Endothelial cell of umbilical vein (primary cell): ENCODE measurements around the gene PNMA1. TPM values are rescaled to one million over a fixed set of nuclear protein-coding genes. Genes with fewer than 3 reads are reported as not detected.

Source experiments
- BruUV-seq: library from RNA; stranded (reverse); fragments of 400-500 nt; replicated peaks from 2 replicates; lab custom pipeline; 2021; lab: Mats Ljungman, UMichigan
- CTCF ChIA-PET: fragments of 300-600, 350-600 bp; sonication (Branson Sonifier 250); formaldehyde crosslinking; loops from one replicate; lab custom pipeline; 2021; ENCODE audit warnings: antibody characterized with exemption, inconsistent platforms; lab: Charles Lee
- POLR2A ChIA-PET: fragments of 300-600, 350-600 bp; sonication (Branson Sonifier 250); formaldehyde crosslinking; loops from one replicate; lab custom pipeline; 2021; ENCODE audit warnings: antibody characterized with exemption, inconsistent platforms; lab: Charles Lee
- DNase-seq: peaks from one replicate; pipeline ENCODE4 v3.0.0-alpha.2; 2011; ENCODE audit warnings: low read depth, low spot score
- FAIRE-seq: peaks from 2 replicates; lab custom pipeline; 2011; peaks lifted over from hg19 to GRCh38; lab: Jason Lieb, UNC
- H2AFZ ChIP-seq: 2 replicates; pipeline ENCODE4 v1.6.0; 2012; ENCODE audit warnings: low read depth, low read length, control low read depth, inconsistent platforms
- H3K27ac ChIP-seq: 2 replicates; pipeline ENCODE4 v1.5.1; 2011; ENCODE audit warnings: low read depth, mild to moderate bottlenecking, control low read depth, low read length, moderate library complexity; ENCODE audit not compliant: insufficient read depth
- H3K27me3 ChIP-seq, 2 experiments: 2 replicates each; pipeline versions ENCODE4 v1.6.0 to v1.6.1; 2011; ENCODE audit warnings: low read length in 2 of 2, mixed read lengths in 1 of 2; ENCODE audit not compliant: control insufficient read depth in 2 of 2, insufficient read depth in 2 of 2
- H3K36me3 ChIP-seq, 2 experiments: 2 replicates in 1 of 2; 3 replicates in 1 of 2; pipeline ENCODE4 v1.5.1; 2011; ENCODE audit warnings: low read length in 2 of 2, mild to moderate bottlenecking in 1 of 2, moderate library complexity in 1 of 2; ENCODE audit not compliant: control insufficient read depth in 2 of 2, insufficient read depth in 2 of 2; ENCODE audit errors: extremely low read depth in 1 of 2
- H3K4me1 ChIP-seq: 3 replicates; pipeline ENCODE4 v1.5.1; 2011; ENCODE audit warnings: mild to moderate bottlenecking, low read length; ENCODE audit not compliant: control insufficient read depth, insufficient read depth; ENCODE audit errors: extremely low read depth
- H3K4me2 ChIP-seq: 2 replicates; pipeline ENCODE4 v1.6.1; 2011; ENCODE audit warnings: low read length, control low read depth, mixed read lengths; ENCODE audit not compliant: insufficient read depth
- H3K4me3 ChIP-seq, 3 experiments: fragments of 200-600 bp in 1 of 3; sonication (generic), shearing (Covaris generic) in 1 of 3; replicated peaks in 1 of 3; 2 replicates each; pipeline ENCODE4 v1.5.1; 2011 to 2016; ENCODE audit warnings: control low read depth in 3 of 3, low read length in 3 of 3, mild to moderate bottlenecking in 2 of 3, inconsistent platforms in 1 of 3, low read depth in 1 of 3, moderate library complexity in 1 of 3; ENCODE audit not compliant: insufficient read depth in 1 of 3
- H3K79me2 ChIP-seq: 2 replicates; pipeline ENCODE4 v1.6.0; 2012; ENCODE audit warnings: low read length, inconsistent platforms; ENCODE audit not compliant: control insufficient read depth, insufficient read depth
- H3K9ac ChIP-seq: replicated peaks from 2 replicates; pipeline ENCODE3; 2011; ENCODE audit warnings: low read length, control low read depth; ENCODE audit not compliant: insufficient read depth; ENCODE audit errors: extremely low read depth
- H3K9me1 ChIP-seq: replicated peaks from 3 replicates; pipeline ENCODE4 v1.6.0; 2011; ENCODE audit warnings: mild to moderate bottlenecking, low read length; ENCODE audit not compliant: control insufficient read depth, insufficient read depth; ENCODE audit errors: extremely low read depth
- H3K9me3 ChIP-seq: replicated peaks from 2 replicates; pipeline ENCODE4 v1.5.1; 2012; ENCODE audit warnings: low read length, inconsistent platforms; ENCODE audit not compliant: control insufficient read depth, insufficient read depth
- H4K20me1 ChIP-seq: replicated peaks from 2 replicates; pipeline ENCODE3; 2011; ENCODE audit warnings: mild to moderate bottlenecking, low read length; ENCODE audit not compliant: control insufficient read depth, insufficient read depth; ENCODE audit errors: extremely low read depth
- EZH2 ChIP-seq: IDR thresholded peaks from 2 replicates; pipeline ENCODE4 v1.6.1; 2012; ENCODE audit warnings: borderline replicate concordance, low read depth, mild to moderate bottlenecking, moderate library complexity, low read length, inconsistent platforms; ENCODE audit not compliant: severe bottlenecking
- FOS ChIP-seq: IDR thresholded peaks from 2 replicates; pipeline ENCODE4 v1.6.1; 2011; ENCODE audit warnings: mild to moderate bottlenecking, low read length, moderate library complexity, borderline replicate concordance; ENCODE audit not compliant: insufficient read depth
- GATA2 ChIP-seq: IDR thresholded peaks from 2 replicates; pipeline ENCODE4 v1.7.0; 2011; ENCODE audit warnings: low read depth, mild to moderate bottlenecking, moderate library complexity, mixed read lengths, low read length; ENCODE audit not compliant: insufficient read length, insufficient read depth
- JUN ChIP-seq: IDR thresholded peaks from 2 replicates; pipeline ENCODE4 v1.6.1; 2011; ENCODE audit warnings: borderline replicate concordance, low read depth; ENCODE audit not compliant: insufficient read length, insufficient read depth
- MYC ChIP-seq: IDR thresholded peaks from one replicate; pipeline ENCODE4 v1.6.1; 2011; ENCODE audit warnings: mild to moderate bottlenecking, low read depth, low read length
- POLR2A ChIP-seq: IDR thresholded peaks from 2 replicates; pipeline ENCODE4 v1.6.1; 2012; ENCODE audit warnings: low read depth, mild to moderate bottlenecking, control low read depth, low read length
- POLR2AphosphoS5 ChIP-seq: IDR thresholded peaks from 2 replicates; pipeline ENCODE4 v1.6.1; 2012; ENCODE audit warnings: low read depth, mild to moderate bottlenecking, control low read depth, low read length, moderate library complexity; ENCODE audit not compliant: insufficient read depth
- dilution Hi-C: fragments of 300-500 bp; cut with MboI; formaldehyde crosslinking; loops from one replicate; pipeline ENCODE4 v1.15.0; 2019; ENCODE audit warnings: low sequenced_read_pairs; ENCODE audit not compliant: extremely low pct_ligation_motif_present
- intact Hi-C: fragments of 100-400 bp; cut with micrococcal nuclease; formaldehyde crosslinking; loops from one replicate; pipeline ENCODE4 v1.10.0; 2022
- polyA plus RNA-seq, 4 experiments: library from polyadenylated mRNA; depleted of rRNA in 3 of 4; stranded (reverse) in 3 of 4; unstranded in 1 of 4; fragments of >200 nt; gene quantifications; 2 replicates each; pipeline versions ENCODE4 v1.2.1 to v1.2.3, GENCODE V29; 2011 to 2012; ENCODE audit warnings: missing spikeins in 1 of 4
- total RNA-seq: library from RNA; stranded (reverse); gene quantifications from 2 replicates; pipeline ENCODE4 v1.2.3, GENCODE V29; 2021
- TF ChIP-seq, protein P1 (sequence below): IDR thresholded peaks from 2 replicates; pipeline ENCODE4 v1.6.1; 2011; ENCODE audit not compliant: insufficient read depth, insufficient read length
- TF ChIP-seq, protein P2 (sequence below), 2 donors: IDR thresholded peaks; 1 replicate in 1 of 2; 2 replicates in 1 of 2; pipeline ENCODE4 v1.5.1; 2011; ENCODE audit warnings: low read length in 2 of 2, mild to moderate bottlenecking in 2 of 2, moderate library complexity in 2 of 2, control low read depth in 1 of 2, inconsistent platforms in 1 of 2, low read depth in 1 of 2; ENCODE audit not compliant: insufficient read depth in 1 of 2; ENCODE audit errors: extremely low read depth in 1 of 2

Gene PNMA1
- total and polyA plus RNA-seq, 2 donors (not counting 3 experiments of a cell fraction or from before 2014, with no cell fraction given): 29.8 to 82.6 TPM

DNA sequence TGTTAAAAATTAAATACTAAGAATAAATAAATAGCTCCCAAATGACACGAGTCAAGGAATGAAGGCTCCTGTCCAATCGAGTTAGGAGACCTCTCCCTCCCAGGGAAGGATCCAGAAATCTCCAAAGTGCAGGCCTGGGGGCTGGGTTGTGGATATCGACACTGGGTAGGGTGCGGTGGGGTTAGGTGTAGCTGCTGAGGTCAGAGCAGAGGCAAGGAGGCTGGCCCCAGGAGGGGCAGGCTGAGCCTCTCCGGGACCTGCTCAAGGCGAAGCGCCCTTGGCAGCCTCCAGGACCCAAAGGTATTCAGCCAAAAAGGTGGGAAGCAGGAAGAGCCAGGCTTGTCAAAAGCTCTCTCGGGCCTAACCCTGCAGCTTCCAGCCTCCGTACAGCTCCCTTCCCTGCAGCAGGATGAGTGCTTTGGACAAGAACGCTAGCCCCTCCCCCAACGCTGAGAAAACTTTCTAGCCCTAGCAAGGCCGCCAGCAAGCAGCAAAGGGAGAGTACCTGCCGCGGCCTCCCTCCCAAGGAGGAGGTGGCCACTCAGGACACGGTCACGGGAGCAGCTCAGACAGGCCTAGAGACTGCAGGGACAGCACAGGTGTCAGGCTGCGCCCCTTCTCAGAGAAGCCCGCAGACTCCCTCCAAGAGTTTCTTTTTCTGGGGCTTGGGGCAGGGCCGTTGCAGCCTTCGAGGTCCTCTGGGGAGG is 3.7 kb upstream of the PNMA1 start:
- Histone ChIP-seq H3K9ac (no peak overlapping the region), H3K9me1 (no peaks in the 10 kb centered on the region), H3K79me2 (peaks cover 8% of the 10 kb centered on the region), H3K4me2 (no peak overlapping the region), H3K27me3 (no peaks in the 10 kb centered on the region), H3K27ac (no peak overlapping the region), H3K4me3 (no peak overlapping the region), H3K4me1 (peaks cover 15% of the 10 kb centered on the region), H4K20me1 (no peaks in the 10 kb centered on the region), H2AFZ (no peak overlapping the region), H3K9me3 (no peaks in the 10 kb centered on the region), H3K36me3 (peaks cover 32 to 33% of the 10 kb centered on the region in 2 experiments)
- no peak for DNase-seq
- dilution Hi-C loops: no loop called here
- CTCF ChIA-PET: interaction anchor here (1.2 to 3.2 kb wide), 2 partner anchors 11 to 107 kb away, joined by 3 to 13 read pairs; no protein-coding TSS in a partner anchor
- peak; percentile 15 for TF ChIP-seq POLR2AphosphoS5
- no peak for TF ChIP-seq EZH2
- POLR2A ChIA-PET: no interaction called here
- BruUV-seq: no TSS peak
- intact Hi-C loops: no loop called here
- FAIRE-seq: no peak

GRCh38 chr14:73717266-73717665 is 3.1 kb upstream of the PNMA1 start:
- TF ChIP-seq MYC: no peak
- TF ChIP-seq FOS: no peak
- TF ChIP-seq GATA2: no peak
- no peak for TF ChIP-seq POLR2AphosphoS5
- TF ChIP-seq, protein P1, sequence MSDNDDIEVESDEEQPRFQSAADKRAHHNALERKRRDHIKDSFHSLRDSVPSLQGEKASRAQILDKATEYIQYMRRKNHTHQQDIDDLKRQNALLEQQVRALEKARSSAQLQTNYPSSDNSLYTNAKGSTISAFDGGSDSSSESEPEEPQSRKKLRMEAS: no peak
- TF ChIP-seq, protein P2, sequence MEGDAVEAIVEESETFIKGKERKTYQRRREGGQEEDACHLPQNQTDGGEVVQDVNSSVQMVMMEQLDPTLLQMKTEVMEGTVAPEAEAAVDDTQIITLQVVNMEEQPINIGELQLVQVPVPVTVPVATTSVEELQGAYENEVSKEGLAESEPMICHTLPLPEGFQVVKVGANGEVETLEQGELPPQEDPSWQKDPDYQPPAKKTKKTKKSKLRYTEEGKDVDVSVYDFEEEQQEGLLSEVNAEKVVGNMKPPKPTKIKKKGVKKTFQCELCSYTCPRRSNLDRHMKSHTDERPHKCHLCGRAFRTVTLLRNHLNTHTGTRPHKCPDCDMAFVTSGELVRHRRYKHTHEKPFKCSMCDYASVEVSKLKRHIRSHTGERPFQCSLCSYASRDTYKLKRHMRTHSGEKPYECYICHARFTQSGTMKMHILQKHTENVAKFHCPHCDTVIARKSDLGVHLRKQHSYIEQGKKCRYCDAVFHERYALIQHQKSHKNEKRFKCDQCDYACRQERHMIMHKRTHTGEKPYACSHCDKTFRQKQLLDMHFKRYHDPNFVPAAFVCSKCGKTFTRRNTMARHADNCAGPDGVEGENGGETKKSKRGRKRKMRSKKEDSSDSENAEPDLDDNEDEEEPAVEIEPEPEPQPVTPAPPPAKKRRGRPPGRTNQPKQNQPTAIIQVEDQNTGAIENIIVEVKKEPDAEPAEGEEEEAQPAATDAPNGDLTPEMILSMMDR (IDR thresholded peaks at IDR 0.05; ENCODE audit: extremely low read depth in 1 of 2, insufficient read depth in 1 of 2, low read depth in 1 of 2, low read length in 2 of 2): no peak
- TF ChIP-seq POLR2A: no peak
- TF ChIP-seq JUN: no peak
- no peak for TF ChIP-seq EZH2
- ChIA-PET CTCF (interaction anchor here (1.2 to 3.2 kb wide), 2 partner anchors 11 to 108 kb away, joined by 3 to 13 read pairs; no protein-coding TSS in a partner anchor), POLR2A (no interaction called here)
- Histone ChIP-seq H3K27me3 (no peaks in the 10 kb centered on the region), H3K4me2 (no peak overlapping the region), H3K4me3 (no peak overlapping the region), H3K9me1 (no peaks in the 10 kb centered on the region), H2AFZ (no peak overlapping the region), H3K9ac (no peak overlapping the region), H3K79me2 (peaks cover 14% of the 10 kb centered on the region), H3K9me3 (no peaks in the 10 kb centered on the region), H3K36me3 (peaks cover 27 to 28% of the 10 kb centered on the region in 2 experiments), H3K27ac (no peak overlapping the region), H4K20me1 (no peaks in the 10 kb centered on the region), H3K4me1 (peaks cover 15% of the 10 kb centered on the region)
- no peak for FAIRE-seq
- intact Hi-C loops (no loop called here), dilution Hi-C loops (no loop called here)
- no TSS peak for BruUV-seq
- no peak for DNase-seq
